H9 (cell line): Measurements from ENCODE around the gene PAX1. TPM values are rescaled to one million over a fixed set of nuclear protein-coding genes. Genes with fewer than 3 reads are reported as not detected.

Experiments
- DNase-seq: peaks from one replicate; pipeline ENCODE4 v3.0.0-alpha.2; 2017
- H2AFZ ChIP-seq: one replicate; pipeline ENCODE4 v1.6.1; 2013; ENCODE audit warnings: mild to moderate bottlenecking, low read length, control low read depth, moderate library complexity
- H2AK5ac ChIP-seq: 2 replicates; pipeline ENCODE4 v1.6.1; 2013; ENCODE audit warnings: low read length, control low read depth, mixed read lengths; ENCODE audit not compliant: insufficient read length
- H2BK120ac ChIP-seq: one replicate; pipeline ENCODE4 v1.6.1; 2013; ENCODE audit warnings: low read depth, mild to moderate bottlenecking, low read length, control low read depth, inconsistent platforms; ENCODE audit not compliant: poor library complexity, severe bottlenecking
- H2BK12ac ChIP-seq: 2 replicates; pipeline ENCODE4 v1.6.1; 2013; ENCODE audit warnings: low read length, control low read depth, mixed read lengths, low read depth; ENCODE audit not compliant: insufficient read length
- H2BK15ac ChIP-seq: 2 replicates; pipeline ENCODE4 v1.6.1; 2013; ENCODE audit warnings: low read depth, low read length, control low read depth
- H2BK20ac ChIP-seq: one replicate; pipeline ENCODE4 v1.6.1; 2013; ENCODE audit warnings: low read depth, mild to moderate bottlenecking, low read length, control low read depth, inconsistent platforms; ENCODE audit not compliant: poor library complexity, severe bottlenecking
- H2BK5ac ChIP-seq: 2 replicates; pipeline ENCODE4 v1.6.1; 2013; ENCODE audit warnings: low read length, control low read depth, mixed read lengths; ENCODE audit not compliant: insufficient read length
- H3K14ac ChIP-seq: 2 replicates; pipeline ENCODE4 v1.6.1; 2013; ENCODE audit warnings: low read length, control low read depth; ENCODE audit not compliant: insufficient read depth
- H3K18ac ChIP-seq: 2 replicates; pipeline ENCODE4 v1.6.1; 2013; ENCODE audit warnings: low read depth, mild to moderate bottlenecking, mixed read lengths, low read length, control low read depth; ENCODE audit not compliant: insufficient read length
- H3K23ac ChIP-seq: 2 replicates; pipeline ENCODE4 v1.6.1; 2013; ENCODE audit warnings: low read length, control low read depth, mixed read lengths, low read depth; ENCODE audit not compliant: insufficient read length
- H3K23me2 ChIP-seq: 2 replicates; pipeline ENCODE4 v1.6.1; 2013; ENCODE audit warnings: low read depth, mild to moderate bottlenecking, mixed read lengths, low read length, control low read depth; ENCODE audit not compliant: insufficient read length, poor library complexity, severe bottlenecking
- H3K27ac ChIP-seq: 2 replicates; pipeline ENCODE4 v1.5.1; 2013; ENCODE audit warnings: low read length, control low read depth, mixed read lengths, low read depth; ENCODE audit not compliant: insufficient read length
- H3K27me3 ChIP-seq: 2 replicates; pipeline ENCODE4 v1.6.1; 2013; ENCODE audit warnings: low read length, control low read depth, inconsistent platforms; ENCODE audit not compliant: insufficient read depth
- H3K4ac ChIP-seq: 2 replicates; pipeline ENCODE4 v1.6.1; 2013; ENCODE audit warnings: low read depth, mild to moderate bottlenecking, control low read depth, inconsistent platforms, low read length, moderate library complexity
- H3K4me1 ChIP-seq: 2 replicates; pipeline ENCODE4 v1.6.1; 2013; ENCODE audit warnings: low read length, control low read depth, inconsistent platforms; ENCODE audit not compliant: insufficient read depth
- H3K4me2 ChIP-seq: 2 replicates; pipeline ENCODE4 v1.6.1; 2013; ENCODE audit warnings: low read length, control low read depth, mixed read lengths; ENCODE audit not compliant: insufficient read length, insufficient read depth
- H3K56ac ChIP-seq: 2 replicates; pipeline ENCODE4 v1.6.1; 2013; ENCODE audit warnings: low read depth, mild to moderate bottlenecking, mixed read lengths, low read length, control low read depth; ENCODE audit not compliant: insufficient read length
- H3K79me1 ChIP-seq: 2 replicates; pipeline ENCODE4 v1.6.1; 2013; ENCODE audit warnings: low read depth, mild to moderate bottlenecking, moderate library complexity, low read length, control low read depth, inconsistent platforms; ENCODE audit not compliant: insufficient read depth, poor library complexity, severe bottlenecking
- H3K79me2 ChIP-seq: 2 replicates; pipeline ENCODE4 v1.6.1; 2013; ENCODE audit warnings: low read length, control low read depth, inconsistent platforms; ENCODE audit not compliant: insufficient read depth
- H3K9ac ChIP-seq: 2 replicates; pipeline ENCODE4 v1.6.1; 2013; ENCODE audit warnings: low read length, control low read depth, mixed read lengths; ENCODE audit not compliant: insufficient read length; ENCODE audit errors: extremely low read depth
- H3K9me3 ChIP-seq: one replicate; pipeline ENCODE4 v1.6.1; 2013; ENCODE audit warnings: low read depth, low read length, inconsistent platforms; ENCODE audit not compliant: control insufficient read depth
- H3T11ph ChIP-seq: one replicate; pipeline ENCODE4 v1.6.1; 2013; ENCODE audit warnings: mild to moderate bottlenecking, low read length, control low read depth, inconsistent platforms
- H4K20me1 ChIP-seq: one replicate; pipeline ENCODE4 v1.6.1; 2013; ENCODE audit not compliant: control insufficient read depth, insufficient read length, insufficient read depth
- H4K5ac ChIP-seq: 2 replicates; pipeline ENCODE4 v1.6.1; 2013; ENCODE audit warnings: low read depth, mild to moderate bottlenecking, mixed read lengths, low read length, control low read depth; ENCODE audit not compliant: insufficient read length
- H4K8ac ChIP-seq: replicated peaks from 2 replicates; pipeline ENCODE4 v1.6.1; 2013; ENCODE audit warnings: low read length, control low read depth, mixed read lengths, low read depth; ENCODE audit not compliant: insufficient read length
- H4K91ac ChIP-seq: 2 replicates; pipeline ENCODE4 v1.6.1; 2013; ENCODE audit warnings: low read depth, mild to moderate bottlenecking, moderate library complexity, mixed read lengths, low read length, control low read depth; ENCODE audit not compliant: insufficient read length
- H3K27ac Mint-ChIP-seq, 3 experiments: 2 replicates in 2 of 3; 3 replicates in 1 of 3; pipeline ENCODE4 v1.8.0; 2020 to 2021; ENCODE audit warnings: mixed read lengths in 3 of 3, mild to moderate bottlenecking in 1 of 3, moderate library complexity in 1 of 3
- H3K27me3 Mint-ChIP-seq: 2 replicates; pipeline ENCODE4 v1.8.0; 2021; ENCODE audit warnings: low read depth, mild to moderate bottlenecking, moderate library complexity, mixed read lengths
- H3K36me3 Mint-ChIP-seq, 3 experiments: 2 replicates in 2 of 3; 3 replicates in 1 of 3; pipeline ENCODE4 v1.8.0; 2020 to 2021; ENCODE audit warnings: low read depth in 3 of 3, mixed read lengths in 3 of 3; ENCODE audit not compliant: insufficient read depth in 1 of 3
- H3K4me1 Mint-ChIP-seq, 2 experiments: 2 replicates each; pipeline ENCODE4 v1.8.0; 2020; ENCODE audit warnings: mixed read lengths in 2 of 2
- H3K4me3 Mint-ChIP-seq, 2 experiments: 2 replicates in 1 of 2; 3 replicates in 1 of 2; pipeline ENCODE4 v1.8.0; 2020 to 2021; ENCODE audit warnings: mild to moderate bottlenecking in 2 of 2, mixed read lengths in 2 of 2, moderate library complexity in 1 of 2
- H3K9me3 Mint-ChIP-seq, 2 experiments: 2 replicates in 1 of 2; 3 replicates in 1 of 2; pipeline ENCODE4 v1.8.0; 2020; ENCODE audit warnings: mild to moderate bottlenecking in 2 of 2, mixed read lengths in 2 of 2, moderate library complexity in 1 of 2
- WGBS: extraction: QIAGEN DNeasy Blood & Tissue Kit; methylation state at CpG from one replicate; pipeline ENCODE4 v1.1.7; 2013; ENCODE audit warnings: missing lambda C conversion rate, low lambda C conversion rate, mixed read lengths; ENCODE audit not compliant: insufficient read length; ENCODE audit errors: extremely low coverage; 5-methylcytosine and 5-hydroxymethylcytosine counted together
- total RNA-seq: library from RNA; stranded (reverse); gene quantifications from 2 replicates; pipeline ENCODE4 v1.2.1, GENCODE V29; 2021
- TF ChIP-seq, protein P1 (sequence below): fragments of 200-600 bp; sonication (generic); conservative IDR thresholded peaks from 3 replicates; pipeline ENCODE4 v1.8.0; 2021; ENCODE audit warnings: antibody characterized with exemption, mild to moderate bottlenecking

Gene PAX1
- total RNA-seq, 1 experiment from 2014 or later, result not detected

DNA sequence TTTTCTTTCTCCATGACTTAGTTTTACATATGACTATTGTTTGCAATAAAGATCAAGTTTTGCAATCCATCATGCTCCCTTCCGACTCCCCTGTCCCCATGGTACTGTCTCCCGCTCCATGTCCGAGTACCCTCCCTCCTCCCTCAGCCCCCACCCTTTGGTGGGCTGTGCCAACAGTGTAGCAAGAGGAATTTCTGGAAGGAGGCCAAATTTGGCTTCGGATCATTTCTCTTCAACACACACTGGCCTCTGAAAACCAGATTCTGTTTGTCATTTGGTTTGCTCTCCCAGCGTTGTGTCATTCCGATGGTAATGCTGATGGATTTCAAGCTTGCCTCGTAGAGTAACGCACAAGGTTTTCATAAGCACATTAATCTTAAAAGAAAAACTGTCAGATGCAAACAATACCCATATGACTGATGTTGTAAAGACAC, 22.9 kb upstream of the PAX1 start:
- Histone ChIP-seq H2BK20ac (no peak overlapping the region), H3K79me1 (no peaks in the 10 kb centered on the region), H2BK120ac (no peak overlapping the region), H3K56ac (no peak overlapping the region), H3K27ac (no peak overlapping the region), H2AFZ (no peak overlapping the region), H4K20me1 (no peaks in the 10 kb centered on the region), H2BK5ac (no peak overlapping the region), H2BK15ac (no peak overlapping the region), H3K9me3 (no peaks in the 10 kb centered on the region), H3K9ac (no peak overlapping the region), H3K4me2 (no peak overlapping the region), H3T11ph (no peak overlapping the region), H2BK12ac (no peak overlapping the region), H3K23ac (no peak overlapping the region), H3K23me2 (no peaks in the 10 kb centered on the region), H3K4ac (no peak overlapping the region), H3K14ac (no peak overlapping the region), H3K4me1 (no peaks in the 10 kb centered on the region), H3K27me3 (no peaks in the 10 kb centered on the region), H3K18ac (no peak overlapping the region), H4K8ac (no peak overlapping the region), H3K79me2 (no peaks in the 10 kb centered on the region), H4K5ac (no peak overlapping the region), H4K91ac (no peak overlapping the region), H2AK5ac (no peak overlapping the region)
- Mint-ChIP-seq H3K27ac (no peak overlapping the region), H3K4me3 (no peak overlapping the region), H3K9me3 (no peaks in the 10 kb centered on the region), H3K4me1 (no peaks in the 10 kb centered on the region), H3K36me3 (no peaks in the 10 kb centered on the region), H3K27me3 (peaks cover 12% of the 10 kb centered on the region)
- no CpG with 5 or more reads among the region's 8 CpGs for WGBS
- no peak for DNase-seq
- TF ChIP-seq, protein P1, sequence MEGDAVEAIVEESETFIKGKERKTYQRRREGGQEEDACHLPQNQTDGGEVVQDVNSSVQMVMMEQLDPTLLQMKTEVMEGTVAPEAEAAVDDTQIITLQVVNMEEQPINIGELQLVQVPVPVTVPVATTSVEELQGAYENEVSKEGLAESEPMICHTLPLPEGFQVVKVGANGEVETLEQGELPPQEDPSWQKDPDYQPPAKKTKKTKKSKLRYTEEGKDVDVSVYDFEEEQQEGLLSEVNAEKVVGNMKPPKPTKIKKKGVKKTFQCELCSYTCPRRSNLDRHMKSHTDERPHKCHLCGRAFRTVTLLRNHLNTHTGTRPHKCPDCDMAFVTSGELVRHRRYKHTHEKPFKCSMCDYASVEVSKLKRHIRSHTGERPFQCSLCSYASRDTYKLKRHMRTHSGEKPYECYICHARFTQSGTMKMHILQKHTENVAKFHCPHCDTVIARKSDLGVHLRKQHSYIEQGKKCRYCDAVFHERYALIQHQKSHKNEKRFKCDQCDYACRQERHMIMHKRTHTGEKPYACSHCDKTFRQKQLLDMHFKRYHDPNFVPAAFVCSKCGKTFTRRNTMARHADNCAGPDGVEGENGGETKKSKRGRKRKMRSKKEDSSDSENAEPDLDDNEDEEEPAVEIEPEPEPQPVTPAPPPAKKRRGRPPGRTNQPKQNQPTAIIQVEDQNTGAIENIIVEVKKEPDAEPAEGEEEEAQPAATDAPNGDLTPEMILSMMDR, result no peak
